ENCODE data around the gene ABLIM3.

The ABLIM3 gene

GRCh38 chr5:149126906-149127305, 14.4 kb upstream of the ABLIM3 start:
- ATAC-seq (no peak), DNase-seq (no peak)
- Mint-ChIP-seq H3K4me3 (no peak overlapping the region), H3K27me3 (peaks cover 12% of the 10 kb centered on the region), H3K9me3 (no peaks in the 10 kb centered on the region), H3K36me3 (ENCODE audit: low read depth) (no peaks in the 10 kb centered on the region), H3K27ac (no peak overlapping the region), H3K4me1 (no peaks in the 10 kb centered on the region)

- Mint-ChIP-seq H3K27ac (no peak overlapping the region), H3K4me3 (no peak overlapping the region), H3K36me3 (ENCODE audit: low read depth) (no peaks in the 10 kb centered on the region), H3K4me1 (no peaks in the 10 kb centered on the region), H3K9me3 (no peaks in the 10 kb centered on the region), H3K27me3 (peaks cover 12% of the 10 kb centered on the region)
- DNase-seq, result no peak
- no peak for ATAC-seq
Measured at GRCh38 chr5:149127394-149127955, 13.8 kb upstream of the ABLIM3 start.

- peaks cover 12% of the 10 kb centered on the region for H3K27me3 Mint-ChIP-seq
- ATAC-seq (peak; percentile 40), DNase-seq (peak; percentile 13)
- H3K27ac Mint-ChIP-seq, result no peak overlapping the region
- no peaks in the 10 kb centered on the region for H3K4me1 Mint-ChIP-seq
- H3K4me3 Mint-ChIP-seq, result no peak overlapping the region
- H3K36me3 Mint-ChIP-seq (ENCODE audit: low read depth), result no peaks in the 10 kb centered on the region
- H3K9me3 Mint-ChIP-seq, result no peaks in the 10 kb centered on the region
Measured at GRCh38 chr5:149128023-149128875, 13.0 kb upstream of the ABLIM3 start.

- DNase-seq (no peak), ATAC-seq (no peak)
- no peaks in the 10 kb centered on the region for H3K9me3 Mint-ChIP-seq
- H3K27me3 Mint-ChIP-seq, result peaks cover 12% of the 10 kb centered on the region
- no peak overlapping the region for H3K27ac Mint-ChIP-seq
- H3K4me3 Mint-ChIP-seq, result no peak overlapping the region
- no peaks in the 10 kb centered on the region for H3K36me3 Mint-ChIP-seq (ENCODE audit: low read depth)
- H3K4me1 Mint-ChIP-seq, result no peaks in the 10 kb centered on the region
Measured at GRCh38 chr5:149129181-149129580, 12.1 kb upstream of the ABLIM3 start.

- Mint-ChIP-seq H3K9me3 (no peaks in the 10 kb centered on the region), H3K36me3 (ENCODE audit: low read depth) (no peaks in the 10 kb centered on the region), H3K4me1 (no peaks in the 10 kb centered on the region), H3K27ac (no peak overlapping the region), H3K4me3 (no peak overlapping the region), H3K27me3 (peaks cover 8% of the 10 kb centered on the region)
- DNase-seq (no peak), ATAC-seq (no peak)
Measured at GRCh38 chr5:149130121-149130914, 11.0 kb upstream of the ABLIM3 start.

- DNase-seq (no peak), ATAC-seq (no peak)
- Mint-ChIP-seq H3K9me3 (no peaks in the 10 kb centered on the region), H3K27me3 (peaks cover 10% of the 10 kb centered on the region), H3K4me1 (no peaks in the 10 kb centered on the region), H3K36me3 (ENCODE audit: low read depth) (no peaks in the 10 kb centered on the region), H3K27ac (no peak overlapping the region), H3K4me3 (no peak overlapping the region)
Measured at GRCh38 chr5:149132474-149132873, 8.8 kb upstream of the ABLIM3 start.

GRCh38 chr5:149133795-149134777, 7.2 kb upstream of the ABLIM3 start:
- H3K27ac Mint-ChIP-seq, result no peak overlapping the region
- DNase-seq (no peak), ATAC-seq (peak; percentile 54)
- H3K36me3 Mint-ChIP-seq (ENCODE audit: low read depth), result no peaks in the 10 kb centered on the region
- peaks cover 10% of the 10 kb centered on the region for H3K27me3 Mint-ChIP-seq
- H3K4me1 Mint-ChIP-seq, result no peaks in the 10 kb centered on the region
- H3K4me3 Mint-ChIP-seq, result no peak overlapping the region
- H3K9me3 Mint-ChIP-seq, result no peaks in the 10 kb centered on the region

GRCh38 chr5:149134778-149135500, 6.4 kb upstream of the ABLIM3 start:
- H3K27ac Mint-ChIP-seq, result no peak overlapping the region
- H3K36me3 Mint-ChIP-seq (ENCODE audit: low read depth), result no peaks in the 10 kb centered on the region
- ATAC-seq (no peak), DNase-seq (no peak)
- H3K9me3 Mint-ChIP-seq, result no peaks in the 10 kb centered on the region
- no peaks in the 10 kb centered on the region for H3K4me1 Mint-ChIP-seq
- H3K27me3 Mint-ChIP-seq, result peaks cover 8% of the 10 kb centered on the region
- H3K4me3 Mint-ChIP-seq, result no peak overlapping the region

- no peak for DNase-seq
- H3K4me1 Mint-ChIP-seq, result no peaks in the 10 kb centered on the region
- no peak overlapping the region for H3K27ac Mint-ChIP-seq
- peaks cover 6% of the 10 kb centered on the region for H3K27me3 Mint-ChIP-seq
- no peaks in the 10 kb centered on the region for H3K9me3 Mint-ChIP-seq
- no peak overlapping the region for H3K4me3 Mint-ChIP-seq
- no peak for ATAC-seq
- no peaks in the 10 kb centered on the region for H3K36me3 Mint-ChIP-seq (ENCODE audit: low read depth)
Measured at GRCh38 chr5:149135536-149136201, 5.6 kb upstream of the ABLIM3 start.

GRCh38 chr5:149138182-149138923, 2.9 kb upstream of the ABLIM3 start:
- Mint-ChIP-seq H3K27me3 (peaks cover 14% of the 10 kb centered on the region), H3K4me3 (no peak overlapping the region), H3K27ac (no peak overlapping the region), H3K4me1 (no peaks in the 10 kb centered on the region), H3K36me3 (ENCODE audit: low read depth) (no peaks in the 10 kb centered on the region), H3K9me3 (no peaks in the 10 kb centered on the region)
- DNase-seq (no peak), ATAC-seq (no peak)

GRCh38 chr5:149140197-149141002, 893 bp upstream of the ABLIM3 start:
- ATAC-seq, result no peak
- DNase-seq, result no peak
- no peaks in the 10 kb centered on the region for H3K4me1 Mint-ChIP-seq
- no peaks in the 10 kb centered on the region for H3K9me3 Mint-ChIP-seq
- no peak overlapping the region for H3K27ac Mint-ChIP-seq
- no peaks in the 10 kb centered on the region for H3K36me3 Mint-ChIP-seq (ENCODE audit: low read depth)
- H3K4me3 Mint-ChIP-seq, result no peak overlapping the region
- H3K27me3 Mint-ChIP-seq, result peaks cover 22% of the 10 kb centered on the region

Data from activated naive CD8-positive, alpha-beta T cell treated with anti-CD3 and anti-CD28 coated beads, Interleukin-2, amount 50 U/mL, for 24 hours (primary cell).